DOHH2 (cell line): Measurements from ENCODE around the gene ZSCAN5C.
A peak's percentile ranks its signal among the peaks of the same experiment; 100 is the strongest.
"Not testable (repeated sequence)": the region's sequence is repeated elsewhere in the genome, so short reads cannot be mapped to it uniquely, and the experiment has no call there.

Experiments
- H3F3A ChIP-seq: fragments of 200-600 bp; sonication (generic), shearing (Covaris generic); 2 replicates; pipeline ENCODE4 v1.6.0; 2016; ENCODE audit warnings: antibody characterized with exemption, mild to moderate bottlenecking; ENCODE audit not compliant: control insufficient read depth, insufficient read depth
- H3K27ac ChIP-seq: fragments of 200-600 bp; sonication (generic); 2 replicates; pipeline ENCODE4 v1.5.1; 2014; ENCODE audit warnings: low read depth, mild to moderate bottlenecking, low read length, moderate library complexity
- H3K27me3 ChIP-seq: fragments of 200-600 bp; sonication (generic); 2 replicates; pipeline ENCODE4 v1.6.1; 2014; ENCODE audit warnings: mild to moderate bottlenecking, low read length, mixed read lengths; ENCODE audit not compliant: control insufficient read depth
- H3K36me3 ChIP-seq: fragments of 200-600 bp; sonication (generic); 2 replicates; pipeline ENCODE4 v1.6.1; 2014; ENCODE audit warnings: mild to moderate bottlenecking, low read length, moderate library complexity, mixed read lengths; ENCODE audit not compliant: control insufficient read depth
- H3K4me1 ChIP-seq: fragments of 200-600 bp; sonication (generic); 2 replicates; pipeline ENCODE4 v1.6.1; 2014; ENCODE audit warnings: mild to moderate bottlenecking, low read length, mixed read lengths; ENCODE audit not compliant: control insufficient read depth
- H3K4me2 ChIP-seq: fragments of 200-600 bp; sonication (generic); 2 replicates; pipeline ENCODE4 v1.6.0; 2014; ENCODE audit warnings: mild to moderate bottlenecking, low read length, moderate library complexity
- H3K4me3 ChIP-seq: fragments of 200-600 bp; sonication (generic); 2 replicates; pipeline ENCODE4 v1.5.1; 2014; ENCODE audit warnings: mild to moderate bottlenecking, low read length, mixed read lengths
- H3K79me2 ChIP-seq: fragments of 200-600 bp; sonication (generic); 2 replicates; pipeline ENCODE4 v1.6.1; 2014; ENCODE audit warnings: mild to moderate bottlenecking, low read length, mixed read lengths; ENCODE audit not compliant: control insufficient read depth
- H3K9me2 ChIP-seq: fragments of 200-600 bp; sonication (generic); replicated peaks from 2 replicates; pipeline ENCODE4 v1.6.1; 2014; ENCODE audit warnings: mild to moderate bottlenecking, low read length, mixed read lengths; ENCODE audit not compliant: control insufficient read depth
- H3K9me3 ChIP-seq: fragments of 200-600 bp; sonication (generic); 2 replicates; pipeline ENCODE4 v1.6.1; 2014; ENCODE audit warnings: antibody characterized with exemption, low read length, mixed read lengths; ENCODE audit not compliant: control insufficient read depth, insufficient read depth
- H4K20me1 ChIP-seq: fragments of 200-600 bp; sonication (generic); 2 replicates; pipeline ENCODE4 v1.6.0; 2014; ENCODE audit warnings: low read depth, mild to moderate bottlenecking, antibody characterized with exemption, low read length, moderate library complexity; ENCODE audit not compliant: control insufficient read depth, insufficient read depth
- CTCF ChIP-seq: fragments of 200-600 bp; sonication (generic); IDR thresholded peaks from one replicate; pipeline ENCODE4 v1.5.1; 2014; ENCODE audit warnings: antibody characterized with exemption, mild to moderate bottlenecking, low read depth, low read length; ENCODE audit not compliant: poor library complexity, severe bottlenecking
- EZH2phosphoT487 ChIP-seq: fragments of 200-600 bp; sonication (generic); IDR thresholded peaks from 2 replicates; pipeline ENCODE4 v1.6.1; 2017; ENCODE audit warnings: borderline replicate concordance, mild to moderate bottlenecking, antibody characterized with exemption, low read length, moderate library complexity, mixed read lengths

ZSCAN5C gene

GRCh38 chr19:56199687-56200086 lies 2.4 kb upstream of the ZSCAN5C start:
- Histone ChIP-seq H4K20me1 (no peaks in the 10 kb centered on the region), H3K79me2 (no peaks in the 10 kb centered on the region), H3K27ac (no peak overlapping the region), H3K4me3 (no peak overlapping the region), H3K27me3 (no peaks in the 10 kb centered on the region), H3F3A (no peaks in the 10 kb centered on the region), H3K4me2 (no peak overlapping the region), H3K4me1 (no peaks in the 10 kb centered on the region), H3K36me3 (no peaks in the 10 kb centered on the region), H3K9me2 (no peaks in the 10 kb centered on the region), H3K9me3 (no peaks in the 10 kb centered on the region)
- no peak for TF ChIP-seq EZH2phosphoT487
- no peak for TF ChIP-seq CTCF

GRCh38 chr19:56207581-56207980 lies 5.5 kb downstream of the ZSCAN5C start:
- not testable (repeated sequence) for H4K20me1 ChIP-seq, H3K36me3 ChIP-seq, H3K4me1 ChIP-seq, H3K27me3 ChIP-seq, H3K79me2 ChIP-seq, H3F3A ChIP-seq, H3K9me3 ChIP-seq, H3K4me3 ChIP-seq, H3K9me2 ChIP-seq, H3K27ac ChIP-seq, H3K4me2 ChIP-seq
- peak; percentile 14 for TF ChIP-seq CTCF

- no peaks in the 10 kb centered on the region for H3K9me2 ChIP-seq
- H3K4me1 ChIP-seq, result no peaks in the 10 kb centered on the region
- no peak overlapping the region for H3K4me3 ChIP-seq
- H3K9me3 ChIP-seq, result no peaks in the 10 kb centered on the region
- no peak for TF ChIP-seq CTCF
- TF ChIP-seq EZH2phosphoT487, result no peak
- no peaks in the 10 kb centered on the region for H4K20me1 ChIP-seq
- H3F3A ChIP-seq, result no peaks in the 10 kb centered on the region
- H3K79me2 ChIP-seq, result no peaks in the 10 kb centered on the region
- no peaks in the 10 kb centered on the region for H3K36me3 ChIP-seq
- H3K27ac ChIP-seq, result no peak overlapping the region
- no peak overlapping the region for H3K4me2 ChIP-seq
- no peaks in the 10 kb centered on the region for H3K27me3 ChIP-seq
Observed at GRCh38 chr19:56209091-56209490, 7.0 kb downstream of the ZSCAN5C start.

GRCh38 chr19:56210036-56210435 lies 8.0 kb downstream of the ZSCAN5C start:
- not testable (repeated sequence) for H3K9me3 ChIP-seq, H3K27ac ChIP-seq, H3F3A ChIP-seq, H3K4me3 ChIP-seq, H3K36me3 ChIP-seq, H3K27me3 ChIP-seq, H3K9me2 ChIP-seq, H3K4me2 ChIP-seq, H3K4me1 ChIP-seq, H3K79me2 ChIP-seq, H4K20me1 ChIP-seq
